ENCODE results near the gene PDK2.

PDK2 gene

GRCh38 chr17:50094753-50095619, at the start of gene PDK2:
Gene PDK2 (plus strand): TSS chr17:50095351. CDS start chr17:50095436, 85 bp downstream.
- peak; percentile 99 for DNase-seq

- no peak for DNase-seq
Observed at GRCh38 chr17:50046179-50046578, 49.0 kb upstream of the PDK2 start.

GRCh38 chr17:50046667-50047066, 48.5 kb upstream of the PDK2 start:
- DNase-seq = no peak

- no peak for DNase-seq
Observed at GRCh38 chr17:50047083-50047482, 48.1 kb upstream of the PDK2 start.

- no peak for DNase-seq
Observed at GRCh38 chr17:50047488-50048126, 47.5 kb upstream of the PDK2 start.

- no peak for DNase-seq
Observed at GRCh38 chr17:50048146-50048720, 46.9 kb upstream of the PDK2 start.

- no peak for DNase-seq
Observed at GRCh38 chr17:50048988-50049387, 46.2 kb upstream of the PDK2 start.

- DNase-seq = no peak
Observed at GRCh38 chr17:50049636-50050035, 45.5 kb upstream of the PDK2 start.

GRCh38 chr17:50050431-50051032, 44.6 kb upstream of the PDK2 start:
- DNase-seq = no peak

- peak; percentile 91 for DNase-seq
Observed at GRCh38 chr17:50051082-50051576, 44.0 kb upstream of the PDK2 start.

GRCh38 chr17:50051606-50052005, 43.5 kb upstream of the PDK2 start:
- no peak for DNase-seq

GRCh38 chr17:50052241-50052796, 42.8 kb upstream of the PDK2 start:
- DNase-seq = peak; percentile 81

- DNase-seq = peak; percentile 58
Observed at GRCh38 chr17:50052822-50053653, 42.1 kb upstream of the PDK2 start.

- DNase-seq = peak; percentile 59
Observed at GRCh38 chr17:50053654-50053960, 41.5 kb upstream of the PDK2 start.

GRCh38 chr17:50055055-50055425, 40.1 kb upstream of the PDK2 start:
- DNase-seq = peak; percentile 99

- DNase-seq = peak; percentile 98
Observed at GRCh38 chr17:50055426-50056216, 39.5 kb upstream of the PDK2 start, which contains the start of gene ITGA3. Gene ITGA3 (plus strand): TSS chr17:50056110. CDS start chr17:50056440, 330 bp downstream.

GRCh38 chr17:50056217-50056960, 38.8 kb upstream of the PDK2 start:
- DNase-seq = peak; percentile 95

GRCh38 chr17:50056961-50057330, 38.2 kb upstream of the PDK2 start:
- DNase-seq = peak; percentile 41

- DNase-seq = no peak
Observed at GRCh38 chr17:50057521-50057991, 37.6 kb upstream of the PDK2 start.

- DNase-seq = no peak
Observed at GRCh38 chr17:50058296-50058953, 36.7 kb upstream of the PDK2 start.
